RPMI8226 (cell line): ENCODE data around the gene C10orf67.

Source experiments
- DNase-seq: peaks from one replicate; pipeline ENCODE4 v3.0.0-alpha.2; 2015

The C10orf67 gene

GRCh38 chr10:23195846-23196600 is 148.6 kb downstream of the C10orf67 start:
- DNase-seq, result no peak

- DNase-seq, result no peak
These were observed 149.4 kb downstream of the C10orf67 start for GRCh38 chr10:23194966-23195845.

DNA sequence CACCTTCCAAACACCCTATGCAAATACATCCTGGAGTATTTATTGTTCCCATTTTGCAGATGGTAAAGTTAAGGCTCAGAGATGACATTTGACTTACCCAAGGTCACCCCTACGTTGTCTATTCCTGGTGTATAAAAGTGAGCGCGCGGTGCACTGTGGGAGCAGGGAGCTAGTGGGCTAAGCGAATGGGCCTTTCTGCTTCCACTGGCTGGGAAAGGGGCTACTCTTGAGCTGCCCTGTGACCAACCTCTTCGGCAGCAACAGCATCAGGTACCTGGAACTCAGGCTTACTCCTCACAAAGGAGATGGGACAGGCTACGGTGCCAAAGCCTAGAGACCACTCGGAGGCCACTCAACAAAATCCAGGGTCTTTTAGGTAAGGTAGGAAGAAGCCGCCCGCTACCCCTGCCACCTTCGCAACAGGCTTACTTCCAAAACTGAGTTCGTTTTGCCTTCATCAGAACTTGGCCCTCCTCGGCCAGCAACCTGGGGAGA is 150.1 kb downstream of the C10orf67 start:
- DNase-seq, result no peak

DNA sequence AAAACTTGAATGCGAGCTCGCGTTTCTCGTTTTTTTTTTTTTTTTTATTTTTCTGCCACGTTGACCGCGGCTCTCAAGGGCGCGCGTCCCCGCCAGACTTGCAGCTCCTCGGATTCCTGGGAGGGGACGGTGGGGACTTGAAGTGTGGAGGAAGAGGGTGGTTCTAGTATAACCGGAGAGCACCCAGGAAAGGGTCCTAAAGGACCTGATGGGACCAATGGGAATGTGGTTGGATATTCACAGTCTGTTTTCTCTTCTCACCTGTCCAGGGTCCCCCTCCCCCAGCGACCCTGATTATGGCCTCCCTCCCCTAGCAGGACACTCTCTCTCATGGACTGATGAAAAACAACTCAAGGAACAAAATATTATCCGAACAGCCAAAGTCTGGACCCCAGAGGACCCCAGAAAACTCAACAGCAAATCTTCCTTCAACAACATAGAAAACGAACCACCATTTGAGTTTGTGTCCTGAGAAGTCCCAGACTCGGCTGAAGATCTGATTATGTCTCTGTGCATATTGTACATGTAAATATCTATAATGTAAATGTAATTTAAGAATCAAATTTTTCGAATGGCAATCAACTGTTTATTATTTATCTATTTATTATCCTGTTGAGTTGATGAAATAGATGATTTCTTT is 151.0 kb downstream of the C10orf67 start:
- no peak for DNase-seq

- no peak for DNase-seq
These were observed 151.7 kb downstream of the C10orf67 start for GRCh38 chr10:23192712-23193434.

DNA sequence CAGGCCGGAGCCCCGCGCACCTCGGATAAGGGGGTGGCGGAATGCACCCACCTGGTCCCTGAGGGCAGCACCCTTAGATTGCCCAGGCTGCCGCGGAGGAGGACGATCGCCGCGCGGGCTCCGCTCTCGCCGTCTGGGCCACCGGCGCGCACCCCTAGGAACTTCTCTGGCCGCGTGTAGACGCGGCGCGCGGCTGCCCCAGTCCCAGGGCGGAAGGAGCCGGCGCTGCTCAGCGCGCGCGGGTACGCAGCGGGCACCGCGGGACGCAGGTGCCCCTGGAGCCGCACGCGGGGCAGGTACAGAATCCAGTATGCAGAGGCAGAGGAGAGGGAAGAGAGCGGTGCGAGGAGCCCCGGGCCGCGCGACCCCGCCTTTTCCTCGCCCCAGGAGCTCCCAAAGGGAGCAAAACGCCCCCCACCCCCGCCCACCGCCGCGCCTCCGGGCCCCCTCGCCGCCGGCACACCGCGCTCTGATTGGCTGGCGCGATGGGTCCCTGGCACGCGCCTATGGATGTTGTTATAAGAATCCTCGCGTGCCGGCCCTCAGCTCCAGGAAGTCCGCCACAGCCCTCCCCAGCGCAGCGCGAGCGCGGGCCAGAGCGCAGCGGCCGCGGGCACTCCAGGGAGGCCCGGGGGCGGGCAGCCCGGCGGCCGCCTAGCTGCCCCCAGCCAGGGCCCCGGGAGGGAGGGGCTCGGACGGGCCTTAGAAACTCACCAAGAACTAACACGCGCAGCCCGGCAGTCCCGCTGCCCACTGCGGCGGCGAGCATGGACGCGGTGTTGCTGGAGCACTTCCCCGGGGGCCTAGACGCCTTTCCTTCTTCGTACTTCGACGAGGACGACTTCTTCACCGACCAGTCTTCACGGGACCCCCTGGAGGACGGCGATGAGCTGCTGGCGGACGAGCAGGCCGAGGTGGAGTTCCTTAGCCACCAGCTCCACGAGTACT is 152.6 kb downstream of the C10orf67 start, which contains the start of gene PTF1A:
Gene PTF1A, plus strand, starts transcription at position 549 of the 948 bp plus-strand sequence. Its CDS starts 219 bp downstream, at position 768.
- DNase-seq, result no peak

DNA sequence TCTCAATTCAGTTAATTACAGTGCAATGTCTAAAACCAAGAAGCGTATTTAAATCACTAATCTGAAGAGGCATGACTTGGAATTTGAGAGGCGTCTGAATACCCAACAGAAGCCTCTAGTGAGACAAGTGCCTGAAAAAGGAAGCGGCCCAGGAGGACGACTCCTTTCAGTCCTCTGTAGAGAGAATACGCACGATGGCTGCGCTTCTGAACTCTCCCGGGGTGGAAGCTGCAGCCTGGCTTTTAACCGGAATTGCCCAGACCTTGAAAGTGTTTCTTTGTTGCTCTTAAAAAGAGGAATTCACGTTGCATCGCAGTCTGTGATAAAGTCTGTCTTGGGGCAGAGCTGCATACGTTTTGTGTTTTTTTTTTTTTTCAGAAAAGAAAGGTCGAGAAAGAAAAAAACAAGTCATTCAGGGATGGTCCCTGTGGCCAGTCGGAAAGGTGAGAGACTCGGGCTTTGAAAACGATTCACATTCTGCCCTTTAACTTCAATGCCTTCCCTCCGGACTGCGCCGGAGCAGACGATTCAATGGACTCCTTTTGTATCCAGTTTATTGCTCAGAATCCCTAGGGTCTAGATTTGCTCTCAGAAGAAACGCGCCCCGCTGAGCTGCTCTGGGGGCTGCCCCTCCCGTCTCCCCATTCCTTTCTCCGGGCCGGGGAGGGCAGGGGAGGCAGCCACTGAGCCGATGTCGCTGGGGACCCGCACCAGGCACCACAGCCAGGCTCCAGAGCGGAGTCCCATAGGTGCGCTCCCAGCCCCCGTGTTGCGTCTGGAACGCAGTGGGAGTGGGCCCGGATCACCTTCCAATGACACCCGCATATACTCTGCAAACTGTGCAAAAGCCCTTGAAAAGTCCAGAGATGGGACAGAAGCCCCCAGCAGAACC is 153.5 kb downstream of the C10orf67 start:
- no peak for DNase-seq

DNA sequence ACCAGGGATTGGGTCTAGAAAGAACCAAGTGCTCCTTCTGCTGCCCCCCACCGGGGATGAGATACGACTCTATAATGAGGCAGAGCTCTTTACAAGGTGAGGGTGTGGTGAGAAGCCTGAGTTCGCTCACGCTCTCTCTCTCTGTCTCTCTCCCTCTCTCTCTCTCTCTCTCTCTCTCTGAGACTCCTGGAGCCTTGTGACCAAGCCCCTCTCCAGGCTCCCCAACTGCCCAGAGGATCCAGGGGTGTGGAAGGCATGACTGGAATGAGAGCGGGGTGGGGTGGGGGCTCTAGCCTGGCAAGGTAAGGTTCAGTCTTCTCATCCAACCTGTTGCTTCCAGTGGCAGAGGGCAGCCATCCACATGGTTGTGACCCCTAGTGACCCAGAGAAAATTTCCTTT is 155.6 kb downstream of the C10orf67 start:
- no peak for DNase-seq

- no peak for DNase-seq
These were observed 157.4 kb downstream of the C10orf67 start for GRCh38 chr10:23187155-23187554.

- DNase-seq, result no peak
These were observed 157.9 kb downstream of the C10orf67 start for GRCh38 chr10:23186697-23187096.

DNA sequence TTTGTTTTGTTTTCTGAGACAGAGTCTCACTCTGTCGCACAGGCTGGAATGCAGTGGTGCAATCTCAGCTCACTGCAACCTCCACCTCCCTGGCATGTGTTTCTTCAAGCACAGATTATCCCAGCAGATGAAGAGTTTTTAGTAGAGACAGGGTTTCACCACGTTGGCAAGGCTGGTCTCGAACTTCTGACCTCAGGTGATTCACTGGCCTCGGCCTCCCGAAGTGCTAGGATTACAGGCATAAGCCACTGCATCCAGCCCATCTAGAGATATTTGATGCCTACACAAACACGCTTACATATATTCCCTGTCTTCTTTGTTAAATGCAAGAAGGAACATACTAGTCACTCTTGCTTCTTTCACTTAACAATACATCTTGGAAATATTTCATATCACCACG is 158.4 kb downstream of the C10orf67 start:
- no peak for DNase-seq

- DNase-seq, result no peak
These were observed 169.6 kb downstream of the C10orf67 start for GRCh38 chr10:23174977-23175512.

DNA sequence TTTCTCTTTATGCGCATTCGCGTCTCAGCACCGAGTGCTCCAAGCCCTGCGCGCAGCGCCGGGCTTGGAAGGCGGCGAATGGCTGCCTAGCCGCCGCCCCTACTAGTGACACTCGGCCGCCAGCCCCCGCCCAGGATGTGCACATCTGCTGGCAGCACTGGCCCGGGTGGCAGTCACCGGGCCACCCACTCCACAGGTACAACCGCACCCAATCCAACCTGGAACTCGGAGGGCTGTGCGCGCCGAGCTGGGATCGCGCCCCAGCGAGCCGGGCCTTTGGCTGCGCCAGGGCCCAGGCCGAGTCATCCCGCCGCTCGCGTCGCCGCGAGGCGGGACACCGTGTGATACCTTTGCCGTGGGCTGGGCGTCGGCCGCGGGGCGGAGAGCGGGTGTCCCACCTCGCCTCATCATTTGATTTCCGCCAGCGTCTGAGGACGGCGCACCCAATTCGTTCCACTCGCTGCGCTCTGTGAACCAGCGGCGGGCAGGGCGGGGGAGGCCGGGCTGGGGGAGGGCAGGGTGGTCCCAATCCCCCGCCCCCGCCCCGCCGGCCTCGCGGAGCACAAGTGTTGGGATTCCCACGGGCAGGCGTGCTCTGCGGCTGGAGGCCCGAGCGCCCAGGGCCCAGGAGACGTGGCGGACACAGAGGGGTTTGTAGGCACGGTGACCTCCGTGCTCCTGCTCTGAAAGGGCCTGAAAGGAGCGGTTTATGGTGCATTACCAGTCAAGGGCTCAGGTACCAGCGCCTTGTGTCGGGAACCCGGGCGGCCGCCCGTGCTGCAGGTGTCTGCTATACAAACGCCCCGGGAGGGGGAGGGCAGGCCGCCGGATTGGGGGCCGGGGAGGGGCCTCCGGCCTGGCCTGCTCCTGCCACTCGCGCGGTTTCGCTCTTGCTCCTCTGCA is 170.3 kb downstream of the C10orf67 start:
- DNase-seq, result no peak

GRCh38 chr10:23173214-23174073 is 171.2 kb downstream of the C10orf67 start:
- DNase-seq, result no peak

DNA sequence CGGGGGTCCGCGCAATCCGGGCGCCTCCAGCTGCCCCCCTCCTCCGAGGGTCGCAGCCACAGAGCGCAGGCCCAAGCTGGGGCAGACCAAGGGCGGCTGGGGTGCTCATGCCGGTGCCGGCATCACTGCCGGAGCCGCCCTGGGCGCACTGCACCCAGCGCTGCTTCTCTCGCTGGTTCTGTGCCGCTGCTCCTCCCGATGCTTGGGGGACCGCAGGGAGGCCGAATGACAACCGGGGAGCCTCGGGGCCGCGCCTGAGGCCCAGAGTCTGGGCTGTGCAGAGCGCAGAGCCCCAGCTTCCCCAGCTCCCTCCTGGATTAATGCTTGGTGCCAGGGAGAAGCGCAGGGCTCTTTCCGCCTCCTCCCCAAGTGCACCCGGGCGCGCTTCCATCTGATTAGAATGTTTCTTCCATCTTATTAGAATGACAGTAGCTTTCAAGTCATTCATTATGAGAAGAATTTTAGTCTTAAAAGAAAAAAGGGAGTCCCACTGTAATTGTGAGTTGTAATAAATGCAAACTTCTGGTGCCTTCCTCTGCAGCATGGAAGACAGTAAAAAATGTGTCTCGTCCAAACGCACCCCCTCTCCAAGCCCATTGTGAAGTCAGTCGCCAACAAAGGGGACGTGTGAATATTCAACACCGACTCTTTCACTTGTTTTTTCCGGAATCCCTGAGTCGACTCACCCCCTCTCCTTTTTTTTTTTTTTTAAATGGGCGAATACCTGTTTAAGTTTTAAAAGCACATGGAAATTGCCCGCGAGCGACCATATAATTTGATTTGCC is 172.0 kb downstream of the C10orf67 start:
- no peak for DNase-seq

DNA sequence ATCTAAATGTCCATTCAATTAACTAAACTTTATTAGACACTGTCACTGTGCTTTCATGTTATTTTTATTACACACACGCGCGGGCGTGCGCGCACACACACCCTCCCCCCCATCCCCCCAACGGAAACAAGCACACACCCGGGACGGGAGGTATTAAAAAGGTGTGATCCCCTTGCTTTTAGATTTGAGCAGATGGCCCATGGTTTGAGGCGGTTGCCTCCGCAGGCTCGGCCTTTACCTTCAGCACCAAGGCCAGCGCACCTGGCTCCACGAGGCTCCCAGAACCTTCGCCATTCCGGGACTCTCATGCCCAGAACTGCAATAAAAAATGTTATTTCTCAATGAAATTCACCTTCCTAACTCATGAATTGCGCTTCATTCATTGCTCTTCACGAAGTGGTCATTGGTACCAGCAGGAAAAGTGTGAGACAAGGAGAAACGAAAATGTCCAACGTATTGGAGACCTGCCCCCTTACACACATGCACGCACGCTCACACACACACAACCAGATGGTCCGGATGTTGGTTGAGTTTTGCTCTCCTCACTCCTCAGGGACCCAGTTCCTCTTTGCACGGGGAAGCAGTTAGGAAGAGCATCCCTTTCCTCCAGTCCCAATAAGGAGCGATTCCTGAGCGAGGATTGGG is 173.2 kb downstream of the C10orf67 start:
- DNase-seq, result peak; percentile 44
